Epithelial cell of esophagus (primary cell): ENCODE data around the gene TRIO.

Experiments
- DNase-seq: peaks from one replicate; pipeline ENCODE4 v3.0.0; 2010; ENCODE audit warnings: low read depth
- H3K4me3 ChIP-seq: 2 replicates; pipeline ENCODE4 v1.5.1; 2011; ENCODE audit warnings: mild to moderate bottlenecking, low read length, control low read depth
- TF ChIP-seq, protein P1 (sequence below): IDR thresholded peaks from 2 replicates; pipeline ENCODE4 v1.5.1; 2011; ENCODE audit warnings: low read depth, mild to moderate bottlenecking, low read length, control low read depth, inconsistent platforms; ENCODE audit not compliant: insufficient read depth; ENCODE audit errors: missing control alignments

The TRIO gene

GRCh38 chr5:14502294-14502690, 359.1 kb downstream of the TRIO start:
- H3K4me3 ChIP-seq, result no peak overlapping the region
- DNase-seq, result no peak
- TF ChIP-seq, protein P1, sequence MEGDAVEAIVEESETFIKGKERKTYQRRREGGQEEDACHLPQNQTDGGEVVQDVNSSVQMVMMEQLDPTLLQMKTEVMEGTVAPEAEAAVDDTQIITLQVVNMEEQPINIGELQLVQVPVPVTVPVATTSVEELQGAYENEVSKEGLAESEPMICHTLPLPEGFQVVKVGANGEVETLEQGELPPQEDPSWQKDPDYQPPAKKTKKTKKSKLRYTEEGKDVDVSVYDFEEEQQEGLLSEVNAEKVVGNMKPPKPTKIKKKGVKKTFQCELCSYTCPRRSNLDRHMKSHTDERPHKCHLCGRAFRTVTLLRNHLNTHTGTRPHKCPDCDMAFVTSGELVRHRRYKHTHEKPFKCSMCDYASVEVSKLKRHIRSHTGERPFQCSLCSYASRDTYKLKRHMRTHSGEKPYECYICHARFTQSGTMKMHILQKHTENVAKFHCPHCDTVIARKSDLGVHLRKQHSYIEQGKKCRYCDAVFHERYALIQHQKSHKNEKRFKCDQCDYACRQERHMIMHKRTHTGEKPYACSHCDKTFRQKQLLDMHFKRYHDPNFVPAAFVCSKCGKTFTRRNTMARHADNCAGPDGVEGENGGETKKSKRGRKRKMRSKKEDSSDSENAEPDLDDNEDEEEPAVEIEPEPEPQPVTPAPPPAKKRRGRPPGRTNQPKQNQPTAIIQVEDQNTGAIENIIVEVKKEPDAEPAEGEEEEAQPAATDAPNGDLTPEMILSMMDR, result no peak

DNA sequence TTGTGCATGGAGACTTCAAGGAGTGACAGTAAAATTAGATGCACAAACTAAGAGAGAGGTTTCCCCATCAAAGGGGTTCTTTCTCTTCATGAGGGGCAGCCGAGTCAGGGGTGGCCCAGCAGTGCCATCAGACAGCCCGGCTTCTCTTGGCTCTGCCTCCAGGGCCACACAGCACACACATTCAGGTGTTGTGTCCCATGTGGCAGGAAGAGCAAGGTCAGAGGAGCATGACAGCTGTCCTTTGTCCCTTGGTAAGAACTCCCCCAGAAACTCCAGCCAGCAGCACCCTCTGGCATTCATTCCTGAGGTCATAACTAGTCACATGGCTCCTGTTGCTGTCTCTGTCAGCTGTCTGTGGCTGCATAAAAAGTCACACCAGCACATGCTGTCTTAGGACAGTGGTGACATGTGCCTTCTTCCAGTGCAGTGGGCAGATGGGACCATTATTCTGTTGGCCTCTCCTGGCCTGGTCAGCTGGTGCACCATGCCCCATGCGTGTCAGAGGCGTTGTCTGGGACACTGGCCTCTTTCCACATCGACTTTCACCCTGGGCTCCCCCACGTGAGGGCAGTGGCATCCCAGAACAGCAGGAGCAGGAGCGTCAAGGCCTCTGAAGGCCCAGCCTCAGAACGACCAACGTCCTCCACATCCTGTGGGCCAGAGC, 360.0 kb downstream of the TRIO start:
- TF ChIP-seq, protein P1, result no peak
- no peak overlapping the region for H3K4me3 ChIP-seq
- no peak for DNase-seq

GRCh38 chr5:14503681-14504331, 360.7 kb downstream of the TRIO start:
- H3K4me3 ChIP-seq, result no peak overlapping the region
- DNase-seq, result no peak
- TF ChIP-seq, protein P1, result no peak

DNA sequence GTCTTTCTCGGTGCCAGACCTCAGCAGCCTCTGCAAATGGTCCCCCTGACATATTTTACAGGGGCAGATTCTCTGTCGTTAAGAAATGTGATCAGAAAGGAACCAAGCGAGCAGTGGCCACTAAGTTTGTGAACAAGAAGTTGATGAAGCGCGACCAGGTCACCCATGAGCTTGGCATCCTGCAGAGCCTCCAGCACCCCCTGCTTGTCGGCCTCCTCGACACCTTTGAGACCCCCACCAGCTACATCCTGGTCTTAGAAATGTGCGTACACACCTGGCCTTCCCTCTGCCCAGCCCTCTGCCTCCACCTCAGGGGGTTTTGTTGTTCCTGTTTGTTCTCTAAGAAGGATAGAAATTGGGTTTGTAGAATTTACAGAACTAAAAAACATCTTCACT, 361.2 kb downstream of the TRIO start:
- TF ChIP-seq, protein P1, result no peak
- DNase-seq, result no peak
- H3K4me3 ChIP-seq, result no peak overlapping the region

DNA sequence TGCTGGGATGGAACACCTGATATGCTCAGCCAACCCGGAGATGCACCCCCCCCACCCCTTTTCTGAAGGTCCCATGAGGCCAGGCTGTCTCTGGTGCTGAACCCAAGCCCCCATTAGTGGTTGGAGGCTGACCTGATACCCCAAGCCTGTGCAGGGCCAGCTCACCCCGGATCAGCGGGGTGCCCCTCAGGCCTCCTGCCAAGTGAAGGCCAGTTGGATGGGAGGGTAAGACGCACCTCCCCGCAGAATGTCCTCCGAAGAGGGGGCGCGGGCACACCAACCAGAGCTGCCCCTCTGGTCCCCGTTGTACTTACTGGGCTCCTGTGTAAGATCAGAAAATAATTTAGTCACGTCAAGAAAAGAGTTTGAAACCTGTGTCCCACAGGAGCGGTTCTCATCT, 361.7 kb downstream of the TRIO start:
- no peak overlapping the region for H3K4me3 ChIP-seq
- no peak for DNase-seq
- TF ChIP-seq, protein P1, result no peak

DNA sequence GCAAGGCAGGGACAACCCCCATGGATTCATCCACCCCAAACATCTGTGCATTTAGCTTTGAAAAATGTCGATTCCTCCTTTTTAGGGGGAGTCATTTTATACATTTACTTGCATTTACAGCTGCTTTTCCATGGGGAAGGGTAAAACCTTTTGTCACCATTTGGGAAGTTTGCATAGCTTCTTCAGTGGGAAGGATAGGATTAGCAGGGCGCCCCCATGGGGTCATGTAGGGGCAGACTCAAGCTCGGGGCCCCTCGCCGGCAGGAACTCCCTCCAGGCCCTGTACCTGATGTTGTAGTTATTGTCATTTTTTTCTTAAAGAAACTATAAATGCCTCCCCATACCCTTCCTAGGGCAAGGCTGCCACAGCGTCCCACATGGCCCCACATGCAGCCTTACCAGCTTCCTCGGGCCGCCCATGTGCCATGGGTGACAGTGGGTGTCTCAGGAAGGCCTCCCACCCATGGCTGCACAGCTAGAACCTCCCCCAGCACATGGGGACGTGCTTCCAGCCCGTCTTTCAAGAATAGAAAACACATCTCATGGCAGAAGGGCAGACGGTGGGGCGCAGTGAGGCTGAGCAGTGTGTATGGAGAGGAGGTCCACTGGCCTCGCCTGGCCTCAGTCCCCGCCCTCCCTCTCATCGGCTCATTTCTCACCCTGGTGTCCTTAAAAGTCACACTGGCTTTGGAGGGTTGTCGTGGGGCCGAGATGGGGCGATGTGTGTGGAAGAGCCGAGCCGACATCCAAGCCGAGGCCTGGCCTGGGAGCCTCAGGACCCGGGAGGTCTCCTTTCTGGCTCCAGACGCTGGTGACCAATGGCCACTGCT, 362.4 kb downstream of the TRIO start:
- TF ChIP-seq, protein P1, result no peak
- no peak overlapping the region for H3K4me3 ChIP-seq
- DNase-seq, result no peak
